Measurements from ENCODE around the gene NSDHL. TPM values are rescaled to one million over a fixed set of nuclear protein-coding genes. Genes with fewer than 3 reads are reported as not detected.
"Not testable (repeated sequence)": the region's sequence is repeated elsewhere in the genome, so short reads cannot be mapped to it uniquely, and the experiment has no call there.

The NSDHL gene
- total RNA-seq, 8 experiments from 2014 or later, result 10.2 to 38.9 (median 20.6) TPM

GRCh38 chrX:152899111-152899873 is 68.4 kb downstream of the NSDHL start:
- ATAC-seq (replicated peaks in 6 of 8), result no peak
- WGBS, 10 experiments, result 100% methylated on average over 1 to 2 of the region's 16 CpGs; no CpG with 5 or more reads in 8 of the 10 experiments
- H3K4me1 ChIP-seq (replicated peaks in 1 of 2), result peaks cover 25 to 37% of the 10 kb centered on the region in 2 donors
- in situ Hi-C loops (cut with MboI; ENCODE audit: low pct_unique_long_range_greater_than_20kb in 2 of 9, low sequenced_read_pairs in 9 of 9, unreplicated experiment in 9 of 9), result no loop called here
- H3K27ac ChIP-seq, result no peak overlapping the region
- no peak overlapping the region for H3K4me3 ChIP-seq

GRCh38 chrX:152899874-152900719 is 69.2 kb downstream of the NSDHL start:
- Histone ChIP-seq H3K27ac (no peak overlapping the region), H3K4me1 (replicated peaks in 1 of 2) (peaks cover 33 to 46% of the 10 kb centered on the region in 2 donors), H3K4me3 (no peak overlapping the region)
- ATAC-seq (replicated peaks in 6 of 8), result no peak
- 41 to 83% (median 59%) methylated on average over 1 to 4 of the region's 12 CpGs; no CpG with 5 or more reads in 7 of the 10 experiments for WGBS, 10 experiments
- in situ Hi-C loops (cut with MboI; ENCODE audit: low pct_unique_long_range_greater_than_20kb in 2 of 9, low sequenced_read_pairs in 9 of 9, unreplicated experiment in 9 of 9), result no loop called here

DNA sequence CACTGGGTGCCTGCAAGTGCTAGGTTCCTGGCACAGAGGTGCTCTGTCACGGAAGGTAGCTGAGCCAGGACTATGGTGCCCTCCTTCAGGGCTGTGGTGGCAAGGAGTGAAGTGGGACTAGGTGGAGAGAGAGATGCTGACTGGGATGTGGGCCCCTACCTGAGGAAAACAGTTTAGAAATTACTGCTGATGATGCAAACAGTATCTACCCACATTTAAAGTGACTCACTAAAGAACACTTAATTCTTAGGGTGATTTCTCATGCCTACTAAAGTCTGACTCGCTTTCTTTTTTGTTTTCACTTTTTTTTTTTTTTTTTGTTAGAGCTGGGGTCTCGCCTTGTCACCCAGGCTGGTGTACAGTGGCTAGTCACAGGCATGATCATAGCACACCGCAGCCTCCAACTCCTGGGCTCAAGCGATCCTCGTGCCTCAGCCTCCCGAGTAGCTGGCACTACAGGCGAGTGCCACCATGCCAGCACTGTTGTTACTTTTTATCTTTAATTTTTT is 70.1 kb downstream of the NSDHL start:
- peaks cover 36 to 52% of the 10 kb centered on the region in 2 donors for H3K4me1 ChIP-seq (replicated peaks in 1 of 2)
- no peak overlapping the region for H3K27ac ChIP-seq
- in situ Hi-C loops (cut with MboI; ENCODE audit: low pct_unique_long_range_greater_than_20kb in 2 of 9, low sequenced_read_pairs in 9 of 9, unreplicated experiment in 9 of 9), result no loop called here
- no peak overlapping the region for H3K4me3 ChIP-seq
- 20 to 96% (median 68%) methylated on average over 1 to 7 of the region's 8 CpGs; no CpG with 5 or more reads in 4 of the 10 experiments for WGBS, 10 experiments
- no peak for ATAC-seq (replicated peaks in 6 of 8)

GRCh38 chrX:152901816-152902501 is 71.1 kb downstream of the NSDHL start:
- Histone ChIP-seq H3K4me3 (no peak overlapping the region), H3K4me1 (replicated peaks in 1 of 2) (peaks cover 37 to 50% of the 10 kb centered on the region in 2 donors), H3K27ac (no peak overlapping the region)
- ATAC-seq (replicated peaks in 6 of 8), result peak in 4 of 8 experiments; percentile 21 to 48 (median 32)
- in situ Hi-C loops (cut with MboI; ENCODE audit: low pct_unique_long_range_greater_than_20kb in 2 of 9, low sequenced_read_pairs in 9 of 9, unreplicated experiment in 9 of 9), result no loop called here
- 27 to 68% (median 43%) methylated on average over 1 to 6 of the region's 15 CpGs; no CpG with 5 or more reads in 7 of the 10 experiments for WGBS, 10 experiments

DNA sequence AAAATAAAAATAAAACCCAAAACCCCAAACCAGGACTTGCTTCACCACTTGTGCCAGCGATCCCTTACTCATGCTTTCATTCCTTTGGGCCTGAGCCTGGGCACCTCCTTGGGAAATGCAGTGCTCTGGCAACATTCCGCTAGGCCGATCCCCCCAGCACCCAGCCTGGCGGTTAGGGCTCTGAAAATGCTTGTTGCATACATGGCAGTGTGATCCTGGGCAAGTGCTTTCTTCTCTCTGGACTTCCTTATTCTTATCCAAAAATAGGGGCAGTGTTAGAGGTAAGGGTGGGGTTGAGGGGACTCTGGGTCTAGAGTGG is 71.6 kb downstream of the NSDHL start:
- 0 to 29% methylated on average over 1 of the region's 4 CpGs; no CpG with 5 or more reads in 8 of the 10 experiments for WGBS, 10 experiments
- in situ Hi-C loops (cut with MboI; ENCODE audit: low pct_unique_long_range_greater_than_20kb in 2 of 9, low sequenced_read_pairs in 9 of 9, unreplicated experiment in 9 of 9), result no loop called here

DNA sequence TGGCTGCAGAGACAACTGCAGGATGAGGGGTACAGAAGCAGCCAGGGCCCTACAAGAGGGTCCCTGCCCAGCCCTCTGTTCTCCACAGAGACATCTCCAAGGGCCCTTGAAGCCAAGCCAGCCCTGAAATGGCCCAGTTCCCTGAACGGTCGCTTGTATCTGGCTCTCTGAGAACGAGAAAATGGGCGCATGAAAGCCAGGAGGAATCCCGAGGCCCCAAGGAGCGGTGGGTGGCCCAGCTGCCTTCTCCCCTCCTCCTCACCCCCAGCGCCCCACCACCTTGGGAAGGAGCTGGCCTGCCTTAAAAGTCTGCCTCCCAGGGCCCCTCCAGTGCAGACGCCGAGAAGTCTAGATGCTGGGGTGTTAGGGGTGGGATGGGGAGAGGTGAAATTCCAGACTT is 72.7 kb downstream of the NSDHL start:
- Histone ChIP-seq H3K27ac (no peak overlapping the region), H3K4me3 (no peak overlapping the region), H3K4me1 (replicated peaks in 1 of 2) (peaks cover 40 to 53% of the 10 kb centered on the region in 2 donors)
- in situ Hi-C loops (cut with MboI; ENCODE audit: low pct_unique_long_range_greater_than_20kb in 2 of 9, low sequenced_read_pairs in 9 of 9, unreplicated experiment in 9 of 9), result no loop called here
- no peak for ATAC-seq (replicated peaks in 6 of 8)
- WGBS, 10 experiments, result 20% methylated on average over 1 of the region's 9 CpGs; no CpG with 5 or more reads in 9 of the 10 experiments

More for the DNA sequence above, 71.6 kb downstream of the NSDHL start:
- Histone ChIP-seq H3K4me3 (no peak overlapping the region), H3K4me1 (replicated peaks in 1 of 2) (peaks cover 36 to 52% of the 10 kb centered on the region in 2 donors), H3K27ac (no peak overlapping the region)
- no peak for ATAC-seq (replicated peaks in 6 of 8)

- WGBS, 10 experiments, result 0 to 43% methylated on average over 3 to 15 of the region's 20 CpGs; no CpG with 5 or more reads in 8 of the 10 experiments
- Histone ChIP-seq H3K27ac (peak overlapping the region; percentile 36 to 74), H3K4me1 (replicated peaks in 1 of 2) (peaks cover 40 to 53% of the 10 kb centered on the region in 2 donors), H3K4me3 (no peak overlapping the region)
- in situ Hi-C loops (cut with MboI; ENCODE audit: low pct_unique_long_range_greater_than_20kb in 2 of 9, low sequenced_read_pairs in 9 of 9, unreplicated experiment in 9 of 9), result no loop called here
- ATAC-seq (replicated peaks in 6 of 8), result peak; percentile 3 to 86 (median 44)
Observed at GRCh38 chrX:152904151-152905080, 73.6 kb downstream of the NSDHL start.

DNA sequence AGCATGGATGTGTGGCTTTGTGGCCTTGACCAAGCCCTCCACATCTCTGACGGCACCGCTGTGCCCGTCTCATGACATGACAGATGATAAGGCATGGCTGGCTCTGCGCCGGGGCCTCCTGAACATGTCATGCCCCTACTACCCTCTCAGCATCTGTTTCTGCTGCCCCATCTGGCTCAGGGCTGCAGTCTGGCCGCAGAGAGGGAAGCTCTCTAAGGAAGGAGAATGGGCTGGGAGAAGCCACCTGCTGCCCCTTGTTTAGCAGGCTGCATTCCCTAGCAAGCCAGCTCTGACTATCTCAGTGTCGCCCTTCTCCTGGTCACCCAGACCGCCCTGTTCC is 74.2 kb downstream of the NSDHL start:
- Histone ChIP-seq H3K27ac (peak overlapping the region in 1 of 2 donors; percentile 74), H3K4me3 (no peak overlapping the region), H3K4me1 (replicated peaks in 1 of 2) (peaks cover 40 to 53% of the 10 kb centered on the region in 2 donors)
- peak in 2 of 8 experiments; percentile 18 to 28 for ATAC-seq (replicated peaks in 6 of 8)
- WGBS, 10 experiments, result 39 to 90% methylated on average over 2 to 3 of the region's 8 CpGs; no CpG with 5 or more reads in 8 of the 10 experiments
- in situ Hi-C loops (cut with MboI; ENCODE audit: low pct_unique_long_range_greater_than_20kb in 2 of 9, low sequenced_read_pairs in 9 of 9, unreplicated experiment in 9 of 9), result no loop called here

- WGBS, 10 experiments, result 13% methylated on average over 7 of the region's 17 CpGs; no CpG with 5 or more reads in 9 of the 10 experiments
- Histone ChIP-seq H3K4me1 (replicated peaks in 1 of 2) (peaks cover 32 to 46% of the 10 kb centered on the region in 2 donors), H3K4me3 (peak overlapping the region in 3 of 5 donors; percentile 8 to 29 (median 26)), H3K27ac (peak overlapping the region; percentile 77 to 87)
- ATAC-seq (replicated peaks in 6 of 8), result peak in 6 of 8 experiments; percentile 75 to 96 (median 94)
- in situ Hi-C loops (cut with MboI; ENCODE audit: low pct_unique_long_range_greater_than_20kb in 2 of 9, low sequenced_read_pairs in 9 of 9, unreplicated experiment in 9 of 9), result no loop called here
Observed at GRCh38 chrX:152907084-152907651, 76.3 kb downstream of the NSDHL start.

DNA sequence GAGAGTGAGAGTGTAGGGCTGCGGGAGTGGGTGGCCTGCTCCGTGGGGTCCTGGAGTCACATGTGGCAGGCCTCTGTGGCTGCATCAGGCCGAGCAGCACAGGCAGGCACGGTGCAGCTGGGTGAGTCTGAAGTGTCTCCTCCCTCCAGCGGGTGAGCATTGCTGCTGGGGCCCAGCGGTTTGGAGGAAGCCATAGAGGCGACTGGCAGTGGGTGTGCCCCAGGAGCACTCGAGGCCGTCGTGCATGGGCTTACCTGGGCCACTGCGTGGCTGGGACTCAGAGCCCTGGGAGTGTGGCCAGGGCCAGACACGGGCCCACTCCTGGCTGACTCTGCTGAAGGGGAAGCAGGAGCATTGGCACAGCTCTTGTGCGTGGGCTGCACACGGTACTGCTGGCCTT is 77.6 kb downstream of the NSDHL start:
- Histone ChIP-seq H3K4me3 (no peak overlapping the region), H3K27ac (no peak overlapping the region), H3K4me1 (replicated peaks in 1 of 2) (peaks cover 31 to 42% of the 10 kb centered on the region in 2 donors)
- WGBS, 10 experiments, result 20 to 97% (median 68%) methylated on average over 1 to 7 of the region's 14 CpGs; no CpG with 5 or more reads in 6 of the 10 experiments
- ATAC-seq (replicated peaks in 6 of 8), result no peak
- in situ Hi-C loops (cut with MboI; ENCODE audit: low pct_unique_long_range_greater_than_20kb in 2 of 9, low sequenced_read_pairs in 9 of 9, unreplicated experiment in 9 of 9), result no loop called here

DNA sequence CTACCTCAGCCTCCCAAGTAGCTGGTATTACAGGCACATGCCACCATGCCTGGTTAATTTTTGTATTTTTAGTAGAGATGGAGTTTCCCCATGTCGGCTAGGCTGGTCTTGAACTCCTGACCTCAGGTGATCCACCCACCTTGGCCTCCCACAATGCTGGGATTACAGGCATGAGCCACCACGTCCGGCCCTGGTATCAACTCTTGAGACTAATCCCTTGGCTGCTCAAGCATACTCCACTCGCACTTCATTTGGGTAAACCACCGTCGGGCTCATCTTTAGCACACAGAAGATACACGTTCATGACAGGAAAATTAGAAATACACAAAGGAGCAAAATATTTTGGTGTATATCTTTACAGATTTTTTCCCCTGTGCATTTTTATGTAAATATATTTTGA is 79.2 kb downstream of the NSDHL start:
- in situ Hi-C loops (cut with MboI; ENCODE audit: low pct_unique_long_range_greater_than_20kb in 2 of 9, low sequenced_read_pairs in 9 of 9, unreplicated experiment in 9 of 9); H3K27ac ChIP-seq; ATAC-seq (replicated peaks in 6 of 8); H3K4me3 ChIP-seq: not testable (repeated sequence)
- 58 to 100% (median 93%) methylated on average over 1 to 7 of the region's 7 CpGs; no CpG with 5 or more reads in 6 of the 10 experiments for WGBS, 10 experiments
- peaks cover 16 to 27% of the 10 kb centered on the region in 2 donors for H3K4me1 ChIP-seq (replicated peaks in 1 of 2)
